CD14-positive monocyte (primary cell): ENCODE results near the gene HECTD4. TPM values are rescaled to one million over a fixed set of nuclear protein-coding genes. Genes with fewer than 3 reads are reported as not detected.

ENCODE experiments used
- DNase-seq, 3 donors: peaks; one replicate each; pipeline ENCODE4 v3.0.0-alpha.2; 2011 to 2022
- H2AFZ ChIP-seq: 2 replicates; pipeline ENCODE4 v1.6.0; 2012; ENCODE audit warnings: mild to moderate bottlenecking, low read depth, low read length, inconsistent platforms; ENCODE audit not compliant: insufficient read depth, poor library complexity, severe bottlenecking
- H3K27ac ChIP-seq, 2 donors: 1 replicate in 1 of 2; 2 replicates in 1 of 2; pipeline ENCODE4 v1.5.1; 2012 to 2013; ENCODE audit warnings: low read length in 2 of 2, control low read depth in 1 of 2, inconsistent platforms in 1 of 2, low read depth in 1 of 2, mild to moderate bottlenecking in 1 of 2
- H3K27me3 ChIP-seq, 2 donors: one replicate each; pipeline versions ENCODE4 v1.6.0 to v1.6.1; 2011 to 2013; ENCODE audit warnings: low read length in 2 of 2; ENCODE audit not compliant: control insufficient read depth in 2 of 2, insufficient read depth in 2 of 2
- H3K36me3 ChIP-seq, 2 donors: replicated peaks in 1 of 2; 1 replicate in 1 of 2; 2 replicates in 1 of 2; pipeline versions ENCODE4 v1.5.1 to v1.6.1; 2012 to 2013; ENCODE audit warnings: low read length in 2 of 2, control low read depth in 1 of 2, inconsistent platforms in 1 of 2, mild to moderate bottlenecking in 1 of 2; ENCODE audit not compliant: insufficient read depth in 2 of 2, control insufficient read depth in 1 of 2
- H3K4me1 ChIP-seq, 2 donors: 1 replicate in 1 of 2; 2 replicates in 1 of 2; pipeline versions ENCODE4 v1.5.1 to v1.6.1; 2012 to 2013; ENCODE audit warnings: low read length in 2 of 2, control low read depth in 1 of 2, inconsistent platforms in 1 of 2, mild to moderate bottlenecking in 1 of 2, moderate library complexity in 1 of 2; ENCODE audit not compliant: insufficient read depth in 2 of 2, control insufficient read depth in 1 of 2
- H3K4me2 ChIP-seq: replicated peaks from 2 replicates; pipeline ENCODE3; 2012; ENCODE audit warnings: low read length, moderate library complexity, mild to moderate bottlenecking; ENCODE audit not compliant: poor library complexity, severe bottlenecking; ENCODE audit errors: extremely low read depth
- H3K4me3 ChIP-seq, 3 experiments: fragments of 200-600 bp in 1 of 3; sonication (generic) in 1 of 3; replicated peaks in 1 of 3; 1 replicate in 2 of 3; 2 replicates in 1 of 3; pipeline ENCODE4 v1.5.1; 2011 to 2013; ENCODE audit warnings: low read length in 3 of 3, mild to moderate bottlenecking in 3 of 3, control low read depth in 2 of 3, low read depth in 2 of 3, inconsistent platforms in 1 of 3, moderate library complexity in 1 of 3
- H3K79me2 ChIP-seq: 2 replicates; pipeline ENCODE4 v1.6.0; 2012; ENCODE audit warnings: mild to moderate bottlenecking, control low read depth, inconsistent platforms, low read length, moderate library complexity; ENCODE audit not compliant: insufficient read depth
- H3K9ac ChIP-seq: 2 replicates; pipeline ENCODE4 v1.6.0; 2017; ENCODE audit warnings: low read length, mild to moderate bottlenecking; ENCODE audit not compliant: insufficient read depth, poor library complexity, severe bottlenecking
- H3K9me3 ChIP-seq, 2 donors: replicated peaks in 1 of 2; 1 replicate in 1 of 2; 2 replicates in 1 of 2; pipeline versions ENCODE4 v1.5.1 to v1.6.1; 2012 to 2013; ENCODE audit warnings: low read length in 2 of 2, control low read depth in 1 of 2; ENCODE audit not compliant: control insufficient read depth in 1 of 2, insufficient read depth in 1 of 2
- H4K20me1 ChIP-seq: 2 replicates; pipeline ENCODE4 v1.6.0; 2012; ENCODE audit warnings: mild to moderate bottlenecking, low read length, control low read depth, moderate library complexity; ENCODE audit not compliant: insufficient read depth
- H3K27ac Mint-ChIP-seq, 7 donors: one replicate each; pipeline ENCODE4 v1.8.0; 2020; ENCODE audit warnings: mild to moderate bottlenecking in 7 of 7, mixed read lengths in 7 of 7, moderate library complexity in 6 of 7, inconsistent platforms in 2 of 7
- H3K27me3 Mint-ChIP-seq, 3 donors: one replicate each; pipeline ENCODE4 v1.8.0; 2021 to 2022; ENCODE audit warnings: low read depth in 3 of 3, mild to moderate bottlenecking in 3 of 3, mixed read lengths in 3 of 3, moderate library complexity in 3 of 3, inconsistent platforms in 1 of 3
- H3K36me3 Mint-ChIP-seq, 2 donors: one replicate each; pipeline ENCODE4 v1.8.0; 2020; ENCODE audit warnings: mixed read lengths in 2 of 2, inconsistent platforms in 1 of 2, mild to moderate bottlenecking in 1 of 2
- H3K4me1 Mint-ChIP-seq: one replicate; pipeline ENCODE4 v1.8.0; 2020; ENCODE audit warnings: mild to moderate bottlenecking, mixed read lengths
- H3K4me3 Mint-ChIP-seq, 2 donors: one replicate each; pipeline ENCODE4 v1.8.0; 2020; ENCODE audit warnings: mild to moderate bottlenecking in 2 of 2, mixed read lengths in 2 of 2, moderate library complexity in 1 of 2
- H3K9me3 Mint-ChIP-seq, 7 donors: one replicate each; pipeline ENCODE4 v1.8.0; 2020 to 2022; ENCODE audit warnings: mixed read lengths in 7 of 7, mild to moderate bottlenecking in 6 of 7, moderate library complexity in 6 of 7, inconsistent platforms in 2 of 7
- WGBS: methylation state at CpG from one replicate; pipeline ENCODE4 v1.1.5; 2013; ENCODE audit warnings: missing lambda C conversion rate; ENCODE audit not compliant: insufficient coverage; 5-methylcytosine and 5-hydroxymethylcytosine counted together
- intact Hi-C, 2 donors: fragments of 100-400 bp; cut with micrococcal nuclease; formaldehyde crosslinking; loops; one replicate each; pipeline versions ENCODE4 v1.15.0 to v1.15.1; 2023
- polyA plus RNA-seq, 3 donors: library from polyadenylated mRNA; depleted of rRNA in 1 of 3; unstranded in 2 of 3; stranded (reverse) in 1 of 3; fragments of 300-500 nt in 2 of 3; fragments of >200 nt in 1 of 3; fragmentation: Illumina TruSeq in 2 of 3; gene quantifications; 1 replicate in 2 of 3; 2 replicates in 1 of 3; pipeline ENCODE4 v1.2.3, GENCODE V29; 2012 to 2021
- TF ChIP-seq, protein P1 (sequence below): fragments of 200-600 bp; IDR thresholded peaks from one replicate; pipeline ENCODE4 v1.8.0; 2022; ENCODE audit warnings: antibody characterized with exemption, mild to moderate bottlenecking

The HECTD4 gene
- polyA plus RNA-seq, 3 donors: 0.73 to 18.3 (median 2.4) TPM

DNA sequence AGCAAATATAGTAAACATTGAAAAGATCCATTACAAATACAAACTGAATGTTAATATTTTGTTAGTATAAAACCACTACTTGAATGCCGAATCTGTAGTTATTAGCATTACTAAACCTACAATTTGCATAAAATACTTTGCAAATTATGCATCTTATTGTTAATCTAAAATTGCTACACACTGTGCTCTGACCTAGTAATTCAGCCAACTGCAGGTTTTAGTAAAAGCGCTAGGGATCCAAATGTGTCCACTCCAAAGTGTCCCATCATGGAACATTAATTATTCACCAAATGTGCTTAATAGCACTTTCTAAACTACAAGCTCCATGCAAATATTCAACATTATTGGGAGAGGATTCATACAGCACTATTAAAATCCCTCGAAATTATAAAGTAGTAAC, 14.3 kb downstream of the HECTD4 start:
- no peak overlapping the region for H2AFZ ChIP-seq
- Mint-ChIP-seq H3K9me3 (peaks cover 0 to 3% (median 0%) of the 10 kb centered on the region in 7 donors), H3K4me3 (no peak overlapping the region), H3K4me1 (peaks cover 4% of the 10 kb centered on the region), H3K36me3 (peaks cover 0 to 2% of the 10 kb centered on the region in 2 donors), H3K27ac (no peak overlapping the region), H3K27me3 (no peaks in the 10 kb centered on the region)
- no peaks in the 10 kb centered on the region for H3K9me3 ChIP-seq
- H3K79me2 ChIP-seq: peaks cover 89% of the 10 kb centered on the region
- H3K4me1 ChIP-seq: no peaks in the 10 kb centered on the region
- no peak overlapping the region for H3K4me3 ChIP-seq
- no peak overlapping the region for H3K9ac ChIP-seq
- intact Hi-C loops: no loop called here
- no peak for DNase-seq
- WGBS: no CpG with 5 or more reads among the region's 3 CpGs
- TF ChIP-seq, protein P1, sequence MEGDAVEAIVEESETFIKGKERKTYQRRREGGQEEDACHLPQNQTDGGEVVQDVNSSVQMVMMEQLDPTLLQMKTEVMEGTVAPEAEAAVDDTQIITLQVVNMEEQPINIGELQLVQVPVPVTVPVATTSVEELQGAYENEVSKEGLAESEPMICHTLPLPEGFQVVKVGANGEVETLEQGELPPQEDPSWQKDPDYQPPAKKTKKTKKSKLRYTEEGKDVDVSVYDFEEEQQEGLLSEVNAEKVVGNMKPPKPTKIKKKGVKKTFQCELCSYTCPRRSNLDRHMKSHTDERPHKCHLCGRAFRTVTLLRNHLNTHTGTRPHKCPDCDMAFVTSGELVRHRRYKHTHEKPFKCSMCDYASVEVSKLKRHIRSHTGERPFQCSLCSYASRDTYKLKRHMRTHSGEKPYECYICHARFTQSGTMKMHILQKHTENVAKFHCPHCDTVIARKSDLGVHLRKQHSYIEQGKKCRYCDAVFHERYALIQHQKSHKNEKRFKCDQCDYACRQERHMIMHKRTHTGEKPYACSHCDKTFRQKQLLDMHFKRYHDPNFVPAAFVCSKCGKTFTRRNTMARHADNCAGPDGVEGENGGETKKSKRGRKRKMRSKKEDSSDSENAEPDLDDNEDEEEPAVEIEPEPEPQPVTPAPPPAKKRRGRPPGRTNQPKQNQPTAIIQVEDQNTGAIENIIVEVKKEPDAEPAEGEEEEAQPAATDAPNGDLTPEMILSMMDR: no peak
- H3K27ac ChIP-seq: no peak overlapping the region
- no peaks in the 10 kb centered on the region for H3K27me3 ChIP-seq
- H3K4me2 ChIP-seq: no peak overlapping the region
- H3K36me3 ChIP-seq: no peaks in the 10 kb centered on the region
- H4K20me1 ChIP-seq: peaks cover 64% of the 10 kb centered on the region

DNA sequence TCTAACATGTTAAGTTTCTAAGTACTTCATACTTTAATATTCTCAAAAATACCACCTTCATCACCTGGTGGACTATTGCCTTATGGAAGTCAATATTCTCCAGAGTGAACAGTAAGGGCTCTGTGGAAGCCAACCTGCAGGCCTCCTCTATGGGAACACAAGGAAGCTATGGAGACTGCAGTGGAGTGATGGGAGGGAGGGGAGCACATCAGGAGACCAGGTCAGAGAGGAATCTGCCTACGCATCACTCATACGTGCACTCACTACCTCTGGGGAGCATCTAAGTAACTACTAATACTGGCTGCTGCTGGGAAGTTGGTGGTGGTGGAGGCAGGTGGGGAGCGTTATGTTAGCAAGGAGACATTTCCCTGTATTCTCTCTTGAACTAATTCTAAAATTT, 19.9 kb downstream of the HECTD4 start:
- no peak overlapping the region for H3K27ac Mint-ChIP-seq
- H3K9me3 ChIP-seq: no peaks in the 10 kb centered on the region

More for the DNA sequence above, 19.9 kb downstream of the HECTD4 start:
- 100% methylated on average over 1 of the region's 3 CpGs for WGBS
- Histone ChIP-seq H3K9ac (no peak overlapping the region), H2AFZ (no peak overlapping the region), H3K79me2 (peaks cover 63% of the 10 kb centered on the region), H3K27me3 (no peaks in the 10 kb centered on the region), H3K36me3 (no peaks in the 10 kb centered on the region), H3K4me2 (no peak overlapping the region), H3K27ac (no peak overlapping the region), H4K20me1 (peaks cover 71% of the 10 kb centered on the region), H3K4me1 (no peaks in the 10 kb centered on the region), H3K4me3 (no peak overlapping the region)
- intact Hi-C loops: no loop called here
- H3K27me3 Mint-ChIP-seq: peaks cover 0 to 2% (median 0%) of the 10 kb centered on the region in 3 donors
- H3K4me3 Mint-ChIP-seq: no peak overlapping the region
- TF ChIP-seq, protein P1: no peak
- DNase-seq: no peak
- H3K4me1 Mint-ChIP-seq: peaks cover under 1% of the 10 kb centered on the region
- H3K9me3 Mint-ChIP-seq: peaks cover 0 to 3% (median 0%) of the 10 kb centered on the region in 7 donors
- H3K36me3 Mint-ChIP-seq: peaks cover 0 to 5% of the 10 kb centered on the region in 2 donors
